Dendritic cell treated with granulocyte-macrophage colony-stimulating factor and Interleukin-4, amounts not matched to agents 40 ng/mL and 50 ng/mL, for 4 days (primary cell): ENCODE results near the gene PIH1D1.
A peak's percentile ranks its signal among the peaks of the same experiment; 100 is the strongest.

Experiments used
- H3K27ac Mint-ChIP-seq: one replicate; pipeline ENCODE4 v1.8.0; 2022; ENCODE audit warnings: mild to moderate bottlenecking, mixed read lengths
- H3K27me3 Mint-ChIP-seq: one replicate; pipeline ENCODE4 v1.8.0; 2022; ENCODE audit warnings: mild to moderate bottlenecking, mixed read lengths
- H3K36me3 Mint-ChIP-seq: one replicate; pipeline ENCODE4 v1.8.0; 2022; ENCODE audit warnings: low read depth, mixed read lengths
- H3K4me1 Mint-ChIP-seq: one replicate; pipeline ENCODE4 v1.8.0; 2022; ENCODE audit warnings: low read depth, mixed read lengths
- H3K4me3 Mint-ChIP-seq: one replicate; pipeline ENCODE4 v1.8.0; 2022; ENCODE audit warnings: mild to moderate bottlenecking, moderate library complexity, mixed read lengths
- H3K9me3 Mint-ChIP-seq: one replicate; pipeline ENCODE4 v1.8.0; 2022; ENCODE audit warnings: mixed read lengths
- intact Hi-C: fragments of 100-400 bp; cut with micrococcal nuclease; formaldehyde crosslinking; loops from one replicate; pipeline ENCODE4 v1.15.0; 2022

PIH1D1 gene

DNA sequence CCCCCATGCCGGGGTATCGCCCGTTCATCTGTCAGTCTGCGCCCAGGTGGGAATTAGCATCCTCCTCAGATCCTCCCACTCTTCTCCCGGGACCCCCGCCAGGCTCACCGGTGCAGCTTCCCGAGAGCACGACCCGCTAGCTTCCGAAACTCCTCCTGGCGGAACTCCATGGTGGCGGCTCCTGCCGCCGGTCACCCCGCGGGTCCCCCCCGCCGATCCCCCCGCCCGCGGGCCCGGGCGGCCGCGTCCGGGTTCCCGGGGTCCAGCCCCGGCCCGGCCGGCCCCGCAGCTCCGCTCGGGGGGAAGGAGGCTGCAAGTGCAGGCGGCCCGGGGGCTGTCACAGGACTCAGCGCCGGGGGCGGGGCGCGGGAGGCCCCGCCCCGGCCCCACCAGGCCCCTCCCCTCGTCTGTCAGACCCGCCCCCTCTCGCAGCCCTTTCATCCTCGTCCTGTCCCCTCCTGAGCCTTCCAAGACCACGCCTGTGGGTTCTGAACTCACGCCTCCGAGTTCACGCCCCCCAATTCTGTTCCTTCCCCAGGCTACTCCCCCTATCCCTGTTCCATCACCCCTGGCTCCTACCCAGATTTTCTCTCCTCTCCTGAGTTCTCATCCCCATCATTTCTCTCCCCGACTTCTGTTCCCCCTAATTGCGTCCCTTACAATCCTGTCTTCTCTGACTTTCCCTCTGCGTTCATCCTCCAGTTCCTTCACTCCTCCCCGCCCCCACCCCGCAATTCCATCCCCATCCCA is 10.2 kb downstream of the PIH1D1 start, which contains the start of gene SLC17A7:
Gene SLC17A7, minus strand, starts transcription at position 318 of the 750 bp plus-strand sequence. Its CDS starts 148 bp downstream, at position 170.
- H3K27ac Mint-ChIP-seq: peak within 1 kb of the TSS; percentile 60
- peaks cover 8% of the 10 kb centered on the region for H3K36me3 Mint-ChIP-seq
- peaks cover 48% of the 10 kb centered on the region for H3K4me1 Mint-ChIP-seq
- H3K27me3 Mint-ChIP-seq: peaks cover 62% of the 10 kb centered on the region
- H3K4me3 Mint-ChIP-seq: peak within 1 kb of the TSS; percentile 74
- intact Hi-C loops: no loop called here
- H3K9me3 Mint-ChIP-seq: no peaks in the 10 kb centered on the region

DNA sequence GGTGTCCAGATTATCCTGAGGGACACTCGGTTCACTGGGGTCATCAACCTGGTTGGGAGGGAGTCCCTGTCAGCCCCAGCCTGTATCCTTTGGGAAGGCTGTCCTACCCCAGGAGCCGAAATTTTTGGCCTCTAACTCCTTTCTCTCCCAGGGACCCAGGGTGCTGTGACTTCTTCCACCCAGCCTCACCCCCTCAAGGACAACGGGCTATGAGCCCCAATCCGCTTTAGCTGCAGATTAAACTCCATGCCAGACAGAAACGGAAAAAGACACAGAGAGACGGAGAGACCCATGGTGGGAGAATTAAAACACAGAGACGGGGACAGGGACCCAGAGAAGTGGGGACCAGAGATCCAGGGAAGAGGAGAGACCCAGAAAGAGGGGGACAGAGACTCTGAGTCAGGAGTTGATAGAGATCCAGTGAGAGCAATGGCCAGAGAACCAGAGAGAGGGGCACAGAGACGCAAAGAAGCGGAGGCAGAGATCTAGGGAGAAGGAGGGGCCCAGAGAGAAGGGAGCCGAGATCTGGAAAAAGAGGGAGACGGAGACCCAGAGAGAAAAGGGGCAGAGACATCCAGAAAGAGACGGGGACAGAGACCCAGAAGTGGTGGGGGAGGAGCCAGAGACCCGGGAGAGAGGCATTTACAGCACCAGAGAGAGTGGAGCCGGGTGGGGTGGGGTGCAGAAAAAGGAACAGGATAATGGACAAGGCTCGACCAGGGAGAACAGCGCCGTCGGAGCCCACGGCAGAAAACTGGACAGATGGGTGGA is 11.0 kb downstream of the PIH1D1 start:
- peaks cover under 1% of the 10 kb centered on the region for H3K36me3 Mint-ChIP-seq
- H3K9me3 Mint-ChIP-seq: no peaks in the 10 kb centered on the region
- H3K4me3 Mint-ChIP-seq: peak overlapping the region; percentile 44
- peaks cover 45% of the 10 kb centered on the region for H3K4me1 Mint-ChIP-seq
- intact Hi-C loops: no loop called here
- peaks cover 69% of the 10 kb centered on the region for H3K27me3 Mint-ChIP-seq
- H3K27ac Mint-ChIP-seq: no peak overlapping the region

DNA sequence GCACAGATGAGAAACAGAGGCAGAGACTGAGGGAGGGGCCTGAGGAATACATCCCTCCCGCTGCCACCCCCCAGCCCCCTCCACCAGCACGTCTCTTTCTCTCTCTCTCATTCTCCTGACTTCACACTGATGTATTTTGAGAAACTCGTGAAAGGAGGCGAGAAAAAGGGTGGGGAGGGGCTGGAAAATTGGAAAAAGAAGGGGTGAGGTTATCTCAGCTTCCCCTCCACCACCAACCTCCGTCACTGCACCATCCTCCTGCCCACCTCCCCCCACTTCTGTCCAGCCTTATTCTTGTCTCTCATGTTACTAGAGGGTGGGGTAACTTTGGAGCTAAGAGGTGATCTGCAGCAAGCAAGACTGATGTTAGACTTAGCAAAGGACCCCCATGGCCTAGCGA is 11.8 kb downstream of the PIH1D1 start:
- no peaks in the 10 kb centered on the region for H3K9me3 Mint-ChIP-seq
- H3K36me3 Mint-ChIP-seq: no peaks in the 10 kb centered on the region
- intact Hi-C loops: no loop called here
- H3K27me3 Mint-ChIP-seq: peaks cover 77% of the 10 kb centered on the region
- peaks cover 37% of the 10 kb centered on the region for H3K4me1 Mint-ChIP-seq
- no peak overlapping the region for H3K27ac Mint-ChIP-seq
- no peak overlapping the region for H3K4me3 Mint-ChIP-seq

DNA sequence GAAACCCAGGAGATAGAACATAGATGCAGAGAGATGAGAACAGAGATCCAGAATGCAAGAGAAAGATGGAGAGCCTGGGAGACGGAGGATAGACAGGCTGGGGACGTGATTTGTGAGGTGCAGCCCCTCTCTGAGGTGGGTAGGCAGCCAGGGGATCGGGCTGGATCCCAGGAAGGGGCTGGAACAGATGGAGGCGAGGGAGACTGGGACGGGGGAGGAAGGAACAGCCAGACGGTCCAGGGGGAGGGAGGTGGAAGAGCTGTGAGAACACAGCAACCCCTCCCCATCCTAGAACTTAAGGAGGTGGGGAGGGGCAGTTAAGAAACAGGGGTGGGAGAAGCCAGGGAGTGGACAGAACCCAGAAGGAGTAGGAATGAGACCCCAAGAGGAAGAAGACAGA is 13.4 kb downstream of the PIH1D1 start:
- intact Hi-C loops: no loop called here

DNA sequence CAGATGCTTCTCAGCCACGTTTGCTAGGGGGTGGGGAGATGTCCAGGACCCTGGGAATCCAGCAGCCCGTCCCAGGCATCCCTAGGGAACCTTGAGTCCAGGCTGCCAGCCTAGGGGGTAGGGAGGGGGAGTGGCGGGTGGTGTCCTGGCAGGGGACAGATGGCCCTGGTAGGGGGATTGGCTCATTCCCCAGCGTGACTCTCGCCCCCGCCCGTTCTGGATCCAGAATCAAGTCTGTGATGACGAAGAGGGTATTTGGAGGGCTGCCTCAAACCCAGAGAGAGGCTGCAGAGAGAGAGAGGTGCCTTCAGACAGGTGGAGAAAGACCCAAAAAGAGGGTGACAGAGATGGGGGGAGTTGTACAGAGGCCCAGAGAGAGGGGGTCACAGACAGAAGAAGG is 14.4 kb downstream of the PIH1D1 start:
- no peak overlapping the region for H3K4me3 Mint-ChIP-seq
- no peaks in the 10 kb centered on the region for H3K9me3 Mint-ChIP-seq
- H3K27ac Mint-ChIP-seq: no peak overlapping the region
- intact Hi-C loops: no loop called here
- H3K36me3 Mint-ChIP-seq: no peaks in the 10 kb centered on the region
- peaks cover 96% of the 10 kb centered on the region for H3K27me3 Mint-ChIP-seq
- H3K4me1 Mint-ChIP-seq: peaks cover 29% of the 10 kb centered on the region

More for the DNA sequence above, 13.4 kb downstream of the PIH1D1 start:
- no peaks in the 10 kb centered on the region for H3K36me3 Mint-ChIP-seq
- peaks cover 93% of the 10 kb centered on the region for H3K27me3 Mint-ChIP-seq
- H3K9me3 Mint-ChIP-seq: no peaks in the 10 kb centered on the region
- H3K4me1 Mint-ChIP-seq: peaks cover 31% of the 10 kb centered on the region
- no peak overlapping the region for H3K27ac Mint-ChIP-seq
- no peak overlapping the region for H3K4me3 Mint-ChIP-seq

DNA sequence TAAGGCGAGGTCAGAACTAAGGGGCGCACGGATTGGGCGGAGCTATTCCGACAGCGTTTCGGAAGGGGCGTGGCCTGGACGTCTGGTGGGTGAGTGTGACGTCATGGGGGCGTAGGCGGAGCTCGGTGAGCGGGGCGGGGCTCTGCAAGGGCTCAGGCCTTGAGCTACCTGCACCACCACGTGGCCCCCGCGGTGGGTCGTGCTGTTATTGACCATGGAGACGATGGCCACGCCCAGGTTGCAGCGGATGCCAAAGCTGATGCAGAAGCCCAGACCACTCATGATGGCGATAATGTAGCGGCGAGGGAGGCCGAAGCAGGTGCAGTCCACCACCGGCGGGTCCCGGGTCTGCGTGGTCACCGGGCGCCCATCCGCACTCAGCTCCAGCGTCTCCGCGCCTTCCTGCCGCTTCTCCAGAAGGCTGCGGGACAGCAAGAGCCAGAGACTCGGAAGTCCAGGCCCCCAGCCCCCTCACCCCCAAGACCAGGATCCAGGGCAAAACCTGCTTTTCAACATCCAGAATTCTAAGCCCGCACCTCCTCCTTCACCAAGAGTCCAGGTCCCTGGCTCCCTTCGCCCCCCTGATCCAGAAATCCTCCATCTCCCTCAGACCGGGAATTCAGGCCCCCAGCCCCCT is 15.1 kb downstream of the PIH1D1 start:
- no peaks in the 10 kb centered on the region for H3K9me3 Mint-ChIP-seq
- H3K4me1 Mint-ChIP-seq: peaks cover 25% of the 10 kb centered on the region
- no peak overlapping the region for H3K27ac Mint-ChIP-seq
- H3K27me3 Mint-ChIP-seq: peaks cover 94% of the 10 kb centered on the region
- H3K4me3 Mint-ChIP-seq: no peak overlapping the region
- intact Hi-C loops: no loop called here
- no peaks in the 10 kb centered on the region for H3K36me3 Mint-ChIP-seq

DNA sequence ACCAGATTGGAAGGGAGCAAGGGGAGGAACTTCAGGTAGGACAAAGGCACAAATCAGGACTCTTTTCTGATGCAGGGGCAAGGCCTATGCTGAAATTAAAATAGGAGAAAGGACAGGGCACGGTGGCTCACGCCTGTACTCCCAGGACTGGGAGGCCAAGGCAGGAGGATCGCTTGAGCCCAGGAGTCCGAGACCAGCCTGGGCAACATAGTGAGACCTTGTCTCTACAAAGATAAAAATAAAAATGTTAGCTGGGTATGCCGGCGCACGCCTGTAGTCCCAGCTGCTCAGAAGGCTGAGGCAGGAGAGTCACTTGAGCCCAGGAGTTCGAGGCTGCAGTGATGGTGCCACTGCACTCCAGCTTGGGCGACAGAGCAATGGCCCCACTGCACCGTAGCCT is 15.9 kb downstream of the PIH1D1 start:
- peaks cover 19% of the 10 kb centered on the region for H3K4me1 Mint-ChIP-seq
- H3K27ac Mint-ChIP-seq: no peak overlapping the region
- H3K36me3 Mint-ChIP-seq: no peaks in the 10 kb centered on the region

DNA sequence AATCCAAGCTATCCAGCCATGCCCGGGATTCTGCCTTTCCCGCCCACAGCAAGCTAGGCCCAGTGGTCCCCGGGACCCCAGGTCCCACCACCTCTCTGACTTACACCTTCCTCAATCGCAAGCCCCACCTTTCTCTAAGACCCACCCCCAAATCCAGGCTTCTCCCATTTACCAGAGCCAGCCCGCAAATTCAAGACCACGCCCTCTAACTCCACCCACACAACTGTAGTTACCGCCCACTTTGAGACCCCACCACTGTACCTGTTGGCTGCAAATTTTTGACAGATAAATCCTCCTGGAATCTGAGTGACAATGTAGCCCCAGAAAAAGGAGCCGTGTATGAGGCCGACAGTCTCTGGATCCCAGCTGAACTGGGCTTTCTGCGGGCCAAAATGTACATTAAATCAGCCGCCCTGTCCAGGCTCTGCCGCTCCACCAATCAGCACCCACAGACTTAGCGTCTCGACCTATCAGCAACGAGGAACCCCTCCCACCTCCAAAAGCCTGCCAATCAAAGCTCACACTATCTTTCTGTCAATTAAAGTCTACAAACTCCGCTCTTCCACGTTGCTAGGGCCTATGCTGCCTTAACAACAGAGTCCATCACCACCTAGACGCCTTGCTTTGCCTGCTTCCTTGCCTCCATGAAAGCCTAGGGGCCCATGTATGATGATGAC is 16.6 kb downstream of the PIH1D1 start:
- H3K4me3 Mint-ChIP-seq: no peak overlapping the region

More for the DNA sequence above, 15.9 kb downstream of the PIH1D1 start:
- Mint-ChIP-seq H3K27me3 (peaks cover 96% of the 10 kb centered on the region), H3K4me3 (no peak overlapping the region), H3K9me3 (no peaks in the 10 kb centered on the region)
- intact Hi-C loops: no loop called here

DNA sequence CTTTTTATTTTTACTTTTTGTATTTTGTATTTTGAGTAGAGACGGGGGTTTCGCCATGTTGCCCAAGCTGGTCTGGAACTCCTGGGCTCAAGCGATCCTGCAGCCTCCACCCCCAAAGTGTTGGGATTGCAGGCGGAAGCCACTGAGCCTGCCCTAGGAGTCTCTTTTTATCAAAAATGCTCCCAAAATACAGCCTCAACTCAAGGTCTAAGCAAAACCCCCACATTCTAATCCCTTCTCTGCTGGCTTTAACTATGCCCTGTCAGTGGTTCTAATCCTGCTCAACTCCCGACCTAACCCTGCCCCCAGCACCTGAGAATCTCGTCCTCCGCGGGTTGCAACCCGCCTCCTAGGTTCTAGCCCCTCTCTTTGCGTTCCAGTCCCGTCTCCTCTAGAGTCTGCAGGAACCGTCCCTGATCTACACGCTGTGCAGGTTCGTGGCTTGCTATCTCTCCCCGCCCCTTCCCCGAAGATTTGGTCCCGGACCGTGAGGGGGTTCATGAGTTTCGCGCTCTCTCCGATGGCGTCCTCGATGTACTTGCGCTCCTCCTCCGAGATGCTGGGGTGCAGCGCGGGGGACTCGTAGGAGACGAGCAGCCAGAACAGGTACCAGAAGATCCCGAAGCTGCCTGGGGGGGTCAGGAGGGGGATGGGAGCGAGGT is 18.2 kb downstream of the PIH1D1 start:
- Mint-ChIP-seq H3K4me3 (no peak overlapping the region), H3K4me1 (peaks cover 18% of the 10 kb centered on the region)

More for the DNA sequence above, 16.6 kb downstream of the PIH1D1 start:
- intact Hi-C loops: no loop called here
- Mint-ChIP-seq H3K4me1 (peaks cover 17% of the 10 kb centered on the region), H3K9me3 (no peaks in the 10 kb centered on the region), H3K36me3 (no peaks in the 10 kb centered on the region), H3K27ac (no peak overlapping the region), H3K27me3 (peaks cover 96% of the 10 kb centered on the region)

DNA sequence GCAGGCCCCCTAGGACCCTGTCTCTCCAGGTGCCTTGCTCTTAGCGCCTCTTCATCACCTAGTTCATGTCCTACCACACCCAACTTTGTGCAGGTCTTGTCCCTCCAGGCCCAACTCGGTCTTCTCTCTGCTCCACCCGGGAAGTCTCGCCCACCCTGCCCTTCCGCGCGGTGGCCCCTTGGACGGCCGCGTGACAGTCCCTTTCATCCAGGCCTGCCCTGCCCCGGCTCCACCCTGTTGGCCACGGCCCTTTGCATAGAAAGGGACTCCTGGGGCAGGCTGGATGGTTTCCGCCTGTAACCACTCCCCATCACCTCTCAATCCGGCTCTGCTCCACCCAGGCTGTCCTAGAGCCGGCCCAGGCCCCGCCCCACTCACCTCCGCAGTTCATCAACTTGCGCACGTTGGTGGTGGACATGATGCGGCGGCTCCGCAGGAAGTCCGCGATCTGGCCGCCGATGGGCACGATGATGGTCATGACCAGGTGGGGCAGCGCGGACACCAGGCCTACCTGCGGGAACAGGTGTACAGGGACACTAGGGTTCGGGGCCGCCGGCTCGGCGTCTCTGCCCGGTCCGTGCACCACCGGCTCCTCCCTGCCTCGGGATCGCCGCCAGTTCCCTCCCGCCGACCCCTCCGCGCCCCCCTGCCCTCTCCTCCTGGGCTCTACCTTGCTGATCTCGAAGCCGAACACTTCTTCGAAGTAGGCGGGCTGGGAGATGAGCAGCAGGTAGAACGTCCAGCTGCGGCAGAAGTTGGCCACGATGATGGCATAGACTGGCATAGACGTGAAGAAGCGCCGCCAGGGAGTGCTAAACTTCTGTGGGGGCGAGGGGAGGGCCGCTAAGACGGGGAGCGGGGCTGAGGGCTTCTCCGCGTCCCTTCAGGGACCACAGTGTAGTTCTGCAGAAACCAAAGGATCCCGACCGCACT is 19.2 kb downstream of the PIH1D1 start:
- H3K4me1 Mint-ChIP-seq: peaks cover 25% of the 10 kb centered on the region
- no peaks in the 10 kb centered on the region for H3K9me3 Mint-ChIP-seq
- intact Hi-C loops: no loop called here
- H3K36me3 Mint-ChIP-seq: no peaks in the 10 kb centered on the region
- peaks cover 95% of the 10 kb centered on the region for H3K27me3 Mint-ChIP-seq
- H3K27ac Mint-ChIP-seq: no peak overlapping the region
- peak overlapping the region; percentile 13 for H3K4me3 Mint-ChIP-seq

More for the DNA sequence above, 18.2 kb downstream of the PIH1D1 start:
- intact Hi-C loops: no loop called here
- Mint-ChIP-seq H3K9me3 (no peaks in the 10 kb centered on the region), H3K27me3 (peaks cover 96% of the 10 kb centered on the region), H3K36me3 (no peaks in the 10 kb centered on the region), H3K27ac (no peak overlapping the region)

DNA sequence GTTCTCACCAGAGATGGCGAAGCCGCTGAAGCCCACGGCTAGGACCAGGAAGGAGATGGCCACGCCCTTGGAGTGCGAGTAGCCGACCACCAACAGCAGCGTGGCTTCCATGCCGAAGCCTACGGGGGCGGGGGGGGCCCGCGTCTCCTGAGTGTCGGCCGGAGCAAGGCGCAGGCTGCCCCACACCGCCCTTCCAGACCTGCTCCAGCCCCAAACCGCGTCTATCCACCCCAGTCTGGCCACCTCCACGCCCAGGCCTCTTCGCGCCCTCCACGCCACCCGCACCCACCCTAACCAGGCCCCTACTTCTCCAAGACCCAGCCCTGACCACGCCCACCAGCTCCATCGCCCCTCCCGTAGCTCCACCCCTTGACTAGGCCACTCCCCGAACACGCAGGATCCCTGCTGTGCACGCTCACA is 20.3 kb downstream of the PIH1D1 start:
- Mint-ChIP-seq H3K27me3 (peaks cover 95% of the 10 kb centered on the region), H3K4me1 (peaks cover 28% of the 10 kb centered on the region), H3K4me3 (no peak overlapping the region), H3K9me3 (no peaks in the 10 kb centered on the region), H3K27ac (no peak overlapping the region), H3K36me3 (no peaks in the 10 kb centered on the region)
- intact Hi-C loops: no loop called here

DNA sequence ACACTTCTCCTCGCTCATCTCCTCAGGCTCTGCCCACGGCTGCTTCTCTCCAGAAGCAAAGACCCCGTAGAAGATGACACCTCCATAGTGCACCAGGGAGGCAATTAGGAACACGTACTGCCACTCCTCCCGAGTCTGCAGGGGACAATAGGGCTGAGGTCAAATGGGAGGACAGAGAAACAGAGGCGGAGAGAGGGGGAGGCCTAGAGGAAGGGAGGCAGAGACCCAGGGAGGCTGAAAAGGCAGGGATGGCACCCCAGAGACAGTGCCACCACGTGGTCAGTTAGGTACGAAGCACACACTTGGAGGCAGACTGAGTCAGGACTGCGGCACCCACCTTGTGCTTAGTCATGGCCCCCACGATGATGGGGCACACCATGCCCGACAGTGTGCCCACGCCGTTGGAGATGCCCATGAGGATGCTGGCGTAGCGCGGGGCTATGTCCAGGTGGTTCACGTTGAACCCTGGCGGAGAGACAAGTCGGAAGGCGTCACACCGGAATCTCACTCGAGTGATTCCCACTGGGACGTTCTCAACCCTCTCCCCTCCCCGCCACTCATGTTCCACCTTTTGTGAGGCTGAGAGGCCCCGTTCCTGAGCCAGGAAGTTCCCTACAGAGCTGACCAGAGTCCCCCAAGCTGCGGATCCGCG is 20.8 kb downstream of the PIH1D1 start:
- intact Hi-C loops: no loop called here
- Mint-ChIP-seq H3K27me3 (peaks cover 95% of the 10 kb centered on the region), H3K36me3 (no peaks in the 10 kb centered on the region), H3K4me3 (no peak overlapping the region), H3K9me3 (no peaks in the 10 kb centered on the region), H3K27ac (no peak overlapping the region), H3K4me1 (peaks cover 26% of the 10 kb centered on the region)
